GM21515 (cell line): ENCODE data around the gene SLC44A3.
"Not testable (repeated sequence)": the region's sequence is repeated elsewhere in the genome, so short reads cannot be mapped to it uniquely, and the experiment has no call there.

Source experiments
- ATAC-seq: cut with Tn5 transposase; IDR thresholded peaks from one replicate; pipeline ENCODE4 v1.9.1; 2021; ENCODE audit not compliant: unreplicated experiment

Gene SLC44A3

DNA sequence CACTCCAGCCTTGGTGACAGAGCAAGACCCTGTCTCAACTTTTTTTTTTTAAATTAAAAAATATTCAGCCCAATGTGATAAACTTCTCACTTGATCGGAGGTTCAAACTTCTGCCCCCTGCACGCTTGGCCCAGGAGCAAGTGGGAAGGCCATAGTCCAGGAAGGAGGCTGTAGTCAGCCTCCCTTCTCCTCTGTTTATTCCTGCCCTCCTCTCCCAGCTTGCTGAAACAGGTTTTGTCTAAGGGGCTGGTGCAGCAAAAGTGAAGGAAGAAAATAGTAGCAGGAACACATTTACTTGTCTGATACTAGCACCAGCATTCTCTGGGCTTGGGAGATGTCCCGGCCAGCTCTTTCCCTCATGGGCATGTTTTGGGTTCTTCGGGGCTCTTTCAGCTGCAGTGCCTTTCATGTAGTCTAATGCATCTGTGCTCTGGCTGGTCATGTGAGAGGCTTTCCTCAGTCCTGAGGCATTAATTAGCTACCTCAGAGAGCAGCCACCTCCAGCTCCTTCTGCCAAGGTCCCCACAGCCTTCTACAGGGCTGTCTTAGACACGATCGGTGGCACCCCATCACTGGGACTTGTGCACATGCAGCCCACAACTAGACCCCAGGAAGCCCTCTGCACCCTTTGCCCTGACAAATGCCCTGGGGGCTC, 12.9 kb downstream of the SLC44A3 start:
- no peak for ATAC-seq

DNA sequence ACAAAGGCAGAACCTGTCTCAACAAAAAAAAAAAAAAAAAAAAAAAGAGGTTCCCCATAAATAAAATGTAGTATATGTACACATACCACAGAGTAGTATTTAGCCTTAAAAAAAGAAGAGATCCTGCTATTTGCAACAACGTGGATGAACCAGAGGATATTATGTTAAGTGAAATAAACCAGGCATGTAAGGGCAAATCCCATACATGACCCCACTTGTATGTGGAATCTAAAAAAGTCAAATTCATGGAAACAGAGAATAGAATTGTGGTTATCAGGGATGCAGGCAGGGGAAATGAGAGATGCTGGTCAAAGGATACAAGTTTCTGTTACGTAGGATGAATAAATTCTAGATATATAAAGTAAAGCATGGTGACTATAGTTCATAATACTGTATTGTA, 16.7 kb downstream of the SLC44A3 start:
- no peak for ATAC-seq

DNA sequence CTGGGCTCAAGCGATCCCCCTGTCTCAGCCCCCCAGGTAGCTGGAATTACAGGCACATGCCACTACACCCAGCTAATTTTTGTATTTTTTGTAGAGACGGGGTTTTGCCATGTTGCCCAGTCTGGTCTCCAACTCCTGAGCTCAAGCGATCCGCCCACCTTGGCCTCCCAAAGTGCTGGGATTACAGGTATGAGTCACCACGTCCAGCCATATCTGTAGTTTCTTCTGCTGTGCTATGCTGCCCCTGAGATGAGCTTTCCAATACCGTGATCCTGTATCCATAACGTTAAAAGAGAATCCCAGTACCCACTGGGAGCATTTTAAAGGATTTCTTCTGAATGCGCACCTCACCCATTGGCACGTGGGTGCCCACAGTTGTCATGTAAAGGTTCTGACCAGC, 20.2 kb downstream of the SLC44A3 start:
- not testable (repeated sequence) for ATAC-seq

DNA sequence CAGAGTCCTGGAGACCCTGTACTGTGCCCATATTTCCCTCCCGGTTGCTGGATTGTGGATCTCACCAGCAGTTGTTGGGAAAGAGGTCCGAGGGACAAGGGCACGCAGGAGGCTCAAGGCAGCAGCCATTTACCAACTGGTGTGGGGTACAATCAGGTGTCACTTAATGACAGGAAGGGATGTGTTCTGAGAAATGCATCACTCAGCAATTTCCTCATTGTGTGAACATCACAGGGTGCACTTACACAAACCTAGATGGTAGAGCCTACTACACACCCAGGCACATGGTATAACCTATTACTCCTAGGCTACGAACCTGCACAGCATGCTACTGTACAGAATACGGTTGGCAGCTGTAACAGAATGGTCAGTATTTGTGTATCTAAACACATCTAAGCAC, 20.7 kb downstream of the SLC44A3 start:
- no peak for ATAC-seq

DNA sequence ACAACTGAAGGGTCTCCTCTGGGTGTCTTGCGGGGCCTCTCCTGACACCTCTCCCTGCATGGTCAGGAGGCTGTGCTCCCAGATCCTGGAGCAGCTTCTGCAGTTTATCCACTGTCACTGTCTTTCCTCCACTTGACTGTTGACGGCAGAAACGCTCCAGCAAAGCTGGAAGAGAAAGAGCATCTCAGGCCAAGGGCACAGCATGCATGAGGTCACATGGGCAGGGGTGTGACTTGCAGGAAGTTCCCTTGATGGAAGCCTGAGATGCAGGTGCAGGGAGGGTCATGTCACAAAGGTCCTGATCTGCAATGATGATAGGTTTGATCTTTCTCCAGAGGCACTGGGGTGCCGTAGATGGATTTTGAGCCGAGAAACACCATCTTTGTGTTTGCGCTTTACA, 23.3 kb downstream of the SLC44A3 start:
- no peak for ATAC-seq

DNA sequence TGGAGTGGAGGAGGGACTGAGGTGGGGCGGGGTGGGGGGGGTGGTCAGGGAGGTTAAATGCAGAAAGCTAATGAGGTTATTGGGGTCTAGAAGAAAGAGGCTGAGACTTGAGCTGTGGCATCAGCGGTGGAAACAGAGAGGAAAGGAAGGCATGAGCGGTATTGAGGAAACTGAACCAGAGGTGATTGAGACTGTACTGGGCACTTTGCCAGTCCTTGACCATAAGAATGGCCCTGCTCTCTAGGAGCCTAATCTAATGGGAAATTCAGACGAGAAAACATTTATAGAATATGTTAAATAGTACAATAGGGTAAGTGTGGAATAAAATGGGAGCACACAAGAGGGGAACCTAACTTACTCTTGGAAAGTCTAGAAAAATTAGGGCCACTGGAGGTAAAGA, 23.7 kb downstream of the SLC44A3 start:
- ATAC-seq: no peak

DNA sequence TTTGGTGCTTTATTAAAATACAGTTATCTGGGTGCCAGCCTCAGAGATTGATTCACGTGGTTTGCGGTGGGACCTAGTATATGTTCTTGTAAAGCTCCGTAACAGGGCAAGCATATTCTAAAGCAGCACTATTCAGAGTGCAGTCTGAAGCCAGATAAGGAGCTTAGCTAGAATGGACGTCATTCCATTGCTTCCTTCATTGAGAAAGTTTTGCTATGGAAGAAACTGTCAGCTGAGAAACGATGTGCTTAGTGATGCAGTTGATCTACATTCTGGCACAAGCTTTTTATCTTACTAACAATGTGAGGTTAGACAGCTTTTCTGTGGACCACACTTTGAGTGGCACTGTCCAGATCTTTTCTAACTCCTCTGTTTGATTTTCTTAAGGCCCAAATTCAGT, 26.2 kb downstream of the SLC44A3 start:
- no peak for ATAC-seq

DNA sequence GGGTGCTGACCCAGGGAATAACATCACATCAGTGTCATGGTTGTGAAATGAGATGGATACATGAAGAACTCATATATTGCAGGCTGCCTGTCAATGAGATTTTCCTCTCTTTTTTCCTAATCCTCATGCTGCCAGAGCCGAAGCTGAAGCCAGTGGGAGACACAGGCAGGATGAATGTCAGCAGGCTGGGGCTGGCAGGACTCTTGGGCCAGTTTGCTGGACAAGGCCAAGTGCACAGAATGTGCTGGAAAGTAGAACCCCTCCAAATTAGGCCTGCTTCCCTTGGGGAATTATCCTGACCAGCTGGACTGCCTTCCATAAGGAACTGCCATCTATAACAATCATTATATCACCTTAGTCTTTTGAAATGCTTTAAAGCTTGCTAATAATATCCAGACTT, 31.4 kb downstream of the SLC44A3 start:
- no peak for ATAC-seq

DNA sequence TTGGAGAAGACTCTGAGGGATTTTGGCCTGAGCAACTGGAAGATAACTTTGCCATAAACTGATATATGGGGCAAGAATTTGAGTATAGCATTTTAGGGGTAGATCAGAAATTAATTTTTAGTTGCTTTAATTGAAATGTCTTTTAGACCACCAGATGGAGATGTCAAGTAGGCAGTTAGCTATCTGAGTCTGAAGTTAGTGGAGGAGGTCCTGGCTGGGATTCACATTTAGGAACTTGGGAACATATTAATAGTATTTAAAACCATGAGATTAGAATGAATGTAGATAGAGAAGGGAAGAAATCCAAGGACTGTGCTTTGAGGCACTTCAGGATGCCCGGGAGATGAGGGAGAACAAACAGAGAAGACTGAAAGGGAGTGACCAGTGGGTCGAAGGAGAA, 32.6 kb downstream of the SLC44A3 start:
- no peak for ATAC-seq

DNA sequence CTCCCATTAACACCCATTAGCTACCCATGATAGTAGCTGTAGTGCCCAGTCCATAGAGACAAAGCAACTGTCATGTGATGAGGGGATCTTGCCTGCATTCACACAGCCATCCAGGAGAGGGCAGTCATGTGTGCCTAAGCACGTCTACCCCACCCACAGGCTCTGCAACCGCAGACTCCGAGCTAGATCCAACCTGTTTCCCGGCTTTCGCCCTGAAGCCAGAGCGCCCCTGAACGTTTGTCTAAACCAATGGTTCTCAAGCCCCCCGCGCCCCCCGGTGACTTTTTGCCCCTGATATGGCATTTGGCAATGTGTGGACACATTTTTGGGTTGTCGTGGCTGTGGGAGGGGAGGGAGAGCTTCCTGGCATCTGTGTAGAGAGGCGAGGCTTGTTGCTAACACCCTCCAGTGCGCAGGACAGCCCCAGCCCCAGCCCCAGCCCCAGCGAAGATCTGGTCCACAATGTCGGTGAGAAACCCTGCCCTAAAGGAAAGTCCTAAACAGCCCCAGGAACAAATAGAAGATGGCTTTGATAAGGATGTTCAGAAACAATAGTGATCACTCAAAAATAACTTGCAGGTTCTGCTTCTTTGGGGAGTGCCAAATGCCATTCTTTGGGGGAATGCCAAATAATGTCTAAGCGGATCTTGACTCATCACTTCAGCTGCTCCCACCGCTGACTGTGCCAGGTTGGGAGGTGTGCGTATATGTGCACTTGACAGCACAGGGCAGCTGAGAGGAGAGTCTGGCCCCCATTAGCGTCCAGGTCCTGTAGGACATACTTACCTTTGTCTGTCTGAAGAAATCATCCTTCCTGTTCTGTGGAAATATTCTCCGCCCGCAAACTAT, 34.5 kb downstream of the SLC44A3 start:
- ATAC-seq: peak; percentile 99

DNA sequence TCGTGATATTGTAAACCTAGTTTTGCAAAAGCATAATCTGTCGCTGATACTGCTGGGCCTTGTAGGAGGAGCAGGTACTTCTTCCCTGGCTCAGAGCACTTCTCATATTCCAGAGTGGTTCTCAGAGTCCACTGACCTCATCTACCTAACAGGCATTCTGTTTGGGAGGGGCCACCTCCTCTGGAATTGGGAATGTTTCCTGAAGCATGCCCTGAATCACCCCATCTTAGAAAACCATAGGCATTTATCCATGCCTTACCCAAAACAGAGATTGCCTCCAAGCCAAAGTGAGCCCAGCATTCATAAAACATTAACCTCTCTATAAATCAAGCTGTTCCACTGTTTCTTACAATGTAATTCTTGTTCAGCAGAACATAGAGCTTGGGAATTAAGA, 35.1 kb downstream of the SLC44A3 start:
- ATAC-seq: no peak

DNA sequence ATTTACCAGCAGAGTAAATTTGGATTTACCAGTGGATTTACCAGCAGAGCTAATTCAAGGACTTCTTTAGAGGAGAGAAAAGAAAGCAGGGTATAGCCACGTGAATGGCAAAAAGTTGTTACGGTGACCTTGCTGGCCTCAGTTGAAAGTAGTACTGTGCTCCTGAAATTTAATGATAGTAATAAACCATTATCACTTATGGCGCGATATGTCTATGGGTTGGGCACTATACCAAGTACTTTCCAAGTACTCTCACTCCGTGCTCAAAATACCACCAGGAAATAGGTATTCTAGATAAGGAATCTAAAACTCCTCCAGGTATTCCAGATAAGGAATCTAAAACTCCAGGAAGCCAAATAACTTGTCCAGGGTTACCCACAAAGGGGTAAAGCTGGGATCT, 35.8 kb downstream of the SLC44A3 start:
- ATAC-seq: no peak

DNA sequence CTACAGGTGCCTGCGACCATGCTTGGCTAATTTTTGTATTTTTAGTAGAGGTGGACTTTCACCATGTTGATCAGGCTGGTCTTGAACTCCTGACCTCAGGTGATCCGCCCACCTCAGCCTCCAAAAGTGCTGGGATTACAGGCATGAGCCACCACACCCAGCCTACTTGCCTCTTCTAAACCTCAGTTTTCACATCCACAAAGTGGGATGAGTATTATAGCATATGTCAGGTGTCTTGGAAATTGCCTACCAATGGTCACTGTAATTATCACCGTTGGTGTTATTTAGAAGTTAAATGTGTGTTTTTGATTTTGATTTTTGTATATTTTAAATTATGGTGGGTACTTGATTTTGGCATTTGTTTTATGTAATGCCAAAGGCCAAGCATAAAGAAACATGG, 36.7 kb downstream of the SLC44A3 start:
- ATAC-seq: no peak

DNA sequence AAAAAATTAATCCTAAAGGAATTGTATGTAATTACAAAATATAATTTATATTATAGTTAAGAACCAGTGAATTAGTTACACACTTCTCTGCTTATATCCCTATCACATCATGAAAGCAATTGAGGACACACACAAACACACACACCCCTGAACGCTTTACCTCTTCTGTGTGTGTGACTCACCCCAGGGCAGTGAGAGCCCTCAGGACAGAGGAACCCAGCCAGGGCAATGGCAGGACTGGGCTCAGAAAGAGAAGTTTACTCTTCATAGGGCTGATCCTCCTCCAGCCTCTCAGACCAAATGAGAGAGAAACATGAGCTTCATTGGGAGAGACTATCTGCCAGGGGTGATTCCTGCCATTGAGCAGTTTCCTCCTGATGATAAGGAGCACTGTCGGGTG, 38.1 kb downstream of the SLC44A3 start:
- ATAC-seq: no peak

DNA sequence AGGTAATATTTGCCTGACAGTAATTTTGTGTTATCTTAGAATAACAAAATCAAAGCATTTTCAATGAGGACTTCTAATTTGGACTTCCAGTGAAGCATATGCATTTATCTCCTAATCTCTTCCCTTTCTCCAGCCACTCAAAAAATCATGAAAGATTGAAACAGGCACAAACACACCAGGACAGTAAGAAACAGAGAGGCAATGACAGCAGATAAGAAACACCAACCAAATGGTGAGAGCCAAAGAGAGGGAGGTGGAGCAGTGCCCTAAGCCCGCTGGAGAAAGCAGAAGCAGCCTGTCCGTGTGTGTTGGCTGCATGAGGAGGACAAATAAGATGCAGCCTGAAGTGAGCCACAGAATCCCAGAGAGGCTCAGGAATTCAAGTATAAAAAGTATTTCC, 39.0 kb downstream of the SLC44A3 start:
- no peak for ATAC-seq

DNA sequence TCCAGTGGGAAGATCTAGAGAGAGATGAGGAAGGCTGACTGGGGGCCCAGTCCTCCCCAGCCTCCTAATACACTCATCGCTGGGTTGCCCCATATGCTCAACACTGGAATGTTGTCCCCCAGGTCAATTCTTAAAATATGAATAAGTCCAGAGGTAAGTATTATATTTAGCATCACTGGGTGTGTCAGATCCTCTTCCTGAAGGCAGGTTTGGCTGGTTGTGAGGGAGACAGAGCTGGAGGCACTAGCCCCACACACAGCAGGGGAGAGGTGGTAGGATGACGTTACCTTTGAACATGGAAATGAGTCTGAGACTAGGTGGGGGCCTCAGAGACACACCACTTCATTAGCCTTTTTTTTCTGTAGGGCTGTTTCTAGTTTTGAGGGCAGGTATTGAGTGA, 42.6 kb downstream of the SLC44A3 start:
- no peak for ATAC-seq

DNA sequence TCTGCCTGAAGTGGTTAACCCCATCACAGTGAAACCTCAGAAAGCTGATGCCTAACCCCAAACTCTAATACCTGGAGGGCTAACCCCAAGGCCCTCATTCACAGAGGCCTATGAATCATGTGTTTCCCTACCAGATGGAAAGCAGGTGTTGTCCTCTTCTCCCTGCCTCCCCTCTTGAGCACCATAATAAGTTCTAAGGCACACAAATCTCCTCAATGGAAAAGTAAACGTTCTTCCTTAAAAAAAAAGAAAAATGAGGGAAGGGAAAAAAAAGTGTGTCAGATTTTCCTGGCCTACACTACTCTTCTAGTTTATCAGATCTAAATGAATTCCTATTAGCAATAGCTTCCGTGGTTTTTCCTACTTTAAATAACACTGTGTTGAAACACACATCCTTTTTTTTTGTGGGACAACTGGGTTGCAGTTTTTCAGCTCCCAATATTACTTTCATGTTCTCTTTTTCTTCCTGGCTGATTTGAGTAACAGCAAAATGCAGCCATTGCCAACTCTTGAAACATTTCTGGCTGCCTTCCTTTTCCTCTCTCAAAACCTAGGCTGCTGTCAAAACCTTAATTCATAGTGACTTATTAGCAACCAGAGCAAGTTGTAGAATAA, 43.2 kb downstream of the SLC44A3 start:
- ATAC-seq: no peak

DNA sequence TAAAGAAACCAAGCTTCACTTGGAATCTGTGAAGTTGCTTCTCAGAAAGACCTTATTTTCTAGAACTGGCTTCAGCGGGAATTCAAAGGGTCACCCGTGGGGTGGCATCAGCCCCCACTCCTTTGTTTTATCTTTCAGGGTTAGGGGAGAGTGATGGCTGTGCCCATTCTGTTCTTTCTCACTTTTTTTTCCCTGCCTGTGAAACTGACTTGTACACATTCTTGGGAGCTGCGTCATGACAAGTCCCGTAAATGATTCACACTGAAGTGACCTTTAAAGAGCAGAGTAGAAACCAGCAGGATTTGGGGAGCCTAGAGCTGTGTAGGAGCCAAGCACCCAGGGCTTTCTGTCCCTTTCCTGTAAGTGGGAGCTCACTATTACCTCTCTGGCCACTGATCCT, 43.8 kb downstream of the SLC44A3 start:
- ATAC-seq: no peak

DNA sequence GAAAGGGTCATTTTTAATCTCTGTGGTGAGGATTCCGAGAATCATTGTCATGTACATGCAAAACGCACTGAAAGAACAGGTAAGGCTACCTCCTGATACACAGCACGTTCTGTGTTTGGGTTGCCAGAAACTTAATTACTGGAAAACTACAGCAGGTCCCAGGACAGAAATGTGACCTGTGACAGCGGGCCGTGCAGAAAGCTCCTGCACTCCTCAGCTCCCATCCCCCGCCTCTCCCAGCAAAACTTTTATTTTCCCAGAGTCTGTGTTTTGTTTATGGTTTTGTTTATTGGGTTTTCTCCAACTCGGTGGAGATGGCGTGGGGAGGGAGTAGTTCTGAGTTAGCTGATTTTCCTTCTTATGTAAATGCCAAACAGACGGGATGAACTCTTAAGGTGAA, 44.7 kb downstream of the SLC44A3 start:
- no peak for ATAC-seq

DNA sequence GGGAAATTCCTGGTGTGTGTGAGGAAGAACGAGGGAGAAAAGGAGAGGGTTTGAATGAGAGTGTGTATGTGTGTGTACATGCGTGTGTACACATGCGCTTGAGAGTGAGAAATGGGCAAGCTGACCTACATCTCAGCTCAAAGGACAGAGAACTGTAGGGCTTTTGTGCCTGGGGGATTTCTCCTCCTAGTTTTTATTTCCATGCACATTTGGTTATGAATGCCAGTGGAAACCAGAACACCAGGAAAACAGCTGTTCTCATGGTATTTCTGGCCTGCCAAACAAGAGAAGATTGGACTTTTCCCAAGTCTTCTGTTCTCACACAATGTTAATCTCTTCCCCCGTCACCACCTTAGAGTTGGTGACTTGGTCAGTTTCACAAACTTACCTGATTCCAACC, 45.2 kb downstream of the SLC44A3 start:
- no peak for ATAC-seq

DNA sequence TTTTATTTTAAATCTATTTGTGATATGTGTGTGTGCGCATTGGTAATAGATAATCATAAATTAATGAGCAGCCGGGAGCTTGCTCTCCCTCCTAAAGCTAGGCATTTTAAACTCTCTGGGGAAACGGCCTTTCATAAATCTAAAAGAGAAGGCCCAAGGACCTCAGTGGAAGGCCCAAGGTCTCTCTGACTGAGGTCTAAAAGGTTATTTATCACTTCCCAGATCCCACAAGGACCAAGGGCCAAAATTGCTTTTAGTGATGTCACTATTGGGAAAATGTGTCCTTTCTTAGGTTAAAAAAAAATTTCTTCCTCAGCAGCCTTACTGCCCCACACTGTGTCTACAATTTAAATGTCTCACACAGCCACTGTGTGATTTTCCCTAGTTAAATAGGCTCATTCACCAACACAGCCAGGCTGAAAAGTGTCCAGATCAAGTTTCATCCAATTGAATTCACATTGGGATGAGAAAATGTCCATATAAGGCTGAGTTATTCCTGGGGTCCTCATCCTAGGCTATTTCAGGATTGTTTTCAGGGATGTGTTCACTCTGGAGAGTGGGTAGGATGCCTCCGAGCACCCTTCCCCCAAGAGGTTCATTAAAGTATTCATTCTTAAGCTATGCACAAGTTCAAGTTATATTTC, 46.1 kb downstream of the SLC44A3 start:
- ATAC-seq: no peak

DNA sequence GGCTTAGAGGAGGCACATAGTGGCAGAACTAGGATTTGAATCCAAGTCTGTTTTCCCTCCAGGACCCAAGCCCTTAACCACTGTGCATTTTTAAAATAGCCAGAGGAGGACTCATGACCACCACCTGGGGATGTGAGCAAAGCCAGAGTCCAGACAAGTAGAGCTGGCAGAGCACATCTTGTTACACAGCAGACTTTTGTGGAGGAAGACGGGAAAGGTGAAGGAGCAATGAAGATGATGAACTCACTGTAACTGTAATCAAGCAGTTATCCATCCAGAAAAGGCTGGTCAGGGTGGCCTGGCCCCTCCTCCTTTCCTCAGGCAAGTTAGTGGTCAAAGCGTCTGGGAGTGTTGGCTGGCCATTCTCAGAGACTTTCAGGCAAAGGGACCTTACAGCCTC, 50.9 kb downstream of the SLC44A3 start:
- no peak for ATAC-seq
